ENCODE data around the gene NAB1.
"Not testable (repeated sequence)": the region's sequence is repeated elsewhere in the genome, so short reads cannot be mapped to it uniquely, and the experiment has no call there.

The NAB1 gene

DNA sequence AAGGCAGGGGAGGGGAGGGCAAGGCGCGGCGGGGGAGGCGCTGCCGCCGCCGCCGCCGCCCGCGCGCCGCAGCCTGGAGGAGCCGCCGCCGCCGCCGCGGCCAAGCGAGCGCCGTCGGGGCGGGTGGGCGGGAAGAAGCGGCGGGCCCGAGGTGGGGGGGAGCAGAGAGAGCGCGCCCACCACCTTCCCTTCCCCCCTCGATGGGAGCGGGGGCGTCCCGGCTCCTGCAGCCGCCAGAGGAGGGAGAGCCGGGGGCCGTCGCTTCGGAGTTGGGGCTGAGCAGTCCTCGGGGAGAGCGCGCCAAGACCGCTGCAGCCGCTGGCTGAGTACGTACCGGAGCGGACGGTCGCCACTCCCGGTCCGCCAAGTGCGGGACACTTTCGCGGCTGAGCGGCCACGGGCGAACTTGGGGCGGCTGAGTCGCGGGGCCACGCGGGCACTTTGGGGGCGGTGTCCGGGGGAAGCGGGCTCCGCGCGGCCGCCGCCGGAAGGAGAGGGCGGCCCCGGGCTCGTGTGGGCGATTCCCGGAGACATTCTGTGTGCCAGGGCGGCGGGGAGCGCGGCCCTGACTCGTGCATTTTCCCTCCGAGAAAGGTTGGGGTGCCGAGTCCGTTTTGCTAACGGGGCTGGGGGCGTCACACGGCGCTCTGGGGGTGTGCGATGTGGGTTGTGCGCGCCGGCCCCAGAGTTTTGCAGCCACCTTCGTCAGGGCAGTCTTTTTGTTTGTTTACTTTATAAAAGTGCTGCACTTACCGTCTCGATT is at the start of gene NAB1:
TSS of gene NAB1 (plus strand) at position 49 of the 763 bp plus-strand sequence. CDS start 10,094 bp downstream, outside the sequence.
- Mint-ChIP-seq H3K27ac (peak within 1 kb of the TSS; percentile 90), H3K4me3 (peak within 1 kb of the TSS; percentile 96), H3K27me3 (ENCODE audit: low read depth) (no peaks in the 10 kb centered on the region), H3K9me3 (no peaks in the 10 kb centered on the region), H3K4me1 (ENCODE audit: low read depth) (peaks cover 28% of the 10 kb centered on the region), H3K36me3 (ENCODE audit: low read depth) (peaks cover 4% of the 10 kb centered on the region)

DNA sequence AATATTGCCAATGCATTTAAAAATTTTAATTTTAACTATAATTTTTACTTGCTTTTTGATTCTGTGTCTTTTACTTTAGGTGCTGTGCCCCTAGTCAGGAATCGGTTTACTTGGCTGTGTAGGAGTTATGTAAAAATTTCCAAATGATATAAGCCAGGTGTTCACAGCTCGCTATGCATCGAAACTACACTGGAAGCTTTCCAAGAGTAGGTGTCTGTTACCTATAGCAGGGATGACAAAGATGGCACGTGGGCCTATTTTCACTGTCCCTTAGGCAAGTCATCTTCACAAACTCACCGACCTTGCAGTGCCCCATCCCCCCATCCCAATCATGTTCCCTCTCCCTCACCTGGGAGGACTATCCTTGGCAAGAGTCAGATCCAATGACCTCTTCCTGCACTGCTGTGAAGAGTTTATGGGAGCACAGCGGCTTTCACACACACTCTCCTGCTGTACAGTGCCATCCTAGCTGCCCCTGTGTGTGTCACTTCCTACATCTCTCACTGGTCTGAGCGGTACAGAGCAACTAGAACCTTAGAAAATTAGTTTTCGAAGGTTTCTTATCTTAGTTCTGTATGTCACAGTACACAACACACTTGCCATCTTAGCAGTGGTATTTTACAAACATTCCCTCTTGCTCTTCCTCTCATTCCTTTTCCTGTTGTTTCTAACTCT is 49.2 kb upstream of the NAB1 start:
- no peak overlapping the region for H3K4me3 Mint-ChIP-seq
- H3K27me3 Mint-ChIP-seq (ENCODE audit: low read depth), result no peaks in the 10 kb centered on the region
- no peaks in the 10 kb centered on the region for H3K36me3 Mint-ChIP-seq (ENCODE audit: low read depth)
- H3K4me1 Mint-ChIP-seq (ENCODE audit: low read depth), result peaks cover 4% of the 10 kb centered on the region
- no peak overlapping the region for H3K27ac Mint-ChIP-seq
- peaks cover 4% of the 10 kb centered on the region for H3K9me3 Mint-ChIP-seq

- no peaks in the 10 kb centered on the region for H3K36me3 Mint-ChIP-seq (ENCODE audit: low read depth)
Observed at GRCh38 chr2:190600293-190601103, 48.4 kb upstream of the NAB1 start.

DNA sequence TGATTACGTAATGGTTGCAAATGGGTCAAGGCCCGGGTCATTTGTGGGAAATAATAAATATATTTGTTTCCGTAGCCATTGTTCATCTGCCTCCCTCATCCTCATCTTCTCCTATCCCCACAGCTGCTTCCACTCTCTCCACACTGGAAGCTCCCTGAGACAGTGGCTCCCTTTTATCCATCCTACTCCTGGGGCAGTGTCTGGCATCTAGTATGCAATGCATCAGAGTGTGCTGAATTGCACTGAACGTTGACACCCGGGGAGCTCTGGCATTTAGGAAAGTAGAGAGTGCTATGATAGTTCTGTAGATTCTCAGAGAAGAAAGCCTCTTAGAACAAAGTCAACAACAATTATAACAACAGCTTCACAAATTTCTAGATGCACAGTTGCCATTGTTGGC is 45.5 kb upstream of the NAB1 start:
- no peaks in the 10 kb centered on the region for H3K27me3 Mint-ChIP-seq (ENCODE audit: low read depth)
- no peak overlapping the region for H3K4me3 Mint-ChIP-seq
- no peak overlapping the region for H3K27ac Mint-ChIP-seq
- H3K9me3 Mint-ChIP-seq, result no peaks in the 10 kb centered on the region
- peaks cover 4% of the 10 kb centered on the region for H3K4me1 Mint-ChIP-seq (ENCODE audit: low read depth)
- no peaks in the 10 kb centered on the region for H3K36me3 Mint-ChIP-seq (ENCODE audit: low read depth)

More at GRCh38 chr2:190600293-190601103, 48.4 kb upstream of the NAB1 start:
- Mint-ChIP-seq H3K27ac (no peak overlapping the region), H3K27me3 (ENCODE audit: low read depth) (no peaks in the 10 kb centered on the region), H3K4me3 (no peak overlapping the region), H3K9me3 (no peaks in the 10 kb centered on the region), H3K4me1 (ENCODE audit: low read depth) (peaks cover 4% of the 10 kb centered on the region)

- Mint-ChIP-seq H3K9me3 (peaks cover 3% of the 10 kb centered on the region), H3K4me3 (no peak overlapping the region), H3K27ac (no peak overlapping the region), H3K27me3 (ENCODE audit: low read depth) (no peaks in the 10 kb centered on the region), H3K36me3 (ENCODE audit: low read depth) (no peaks in the 10 kb centered on the region), H3K4me1 (ENCODE audit: low read depth) (no peaks in the 10 kb centered on the region)
Observed at GRCh38 chr2:190607014-190607597, 41.8 kb upstream of the NAB1 start.

GRCh38 chr2:190607657-190608357 is 41.1 kb upstream of the NAB1 start:
- Mint-ChIP-seq H3K36me3 (ENCODE audit: low read depth) (no peaks in the 10 kb centered on the region), H3K27me3 (ENCODE audit: low read depth) (no peaks in the 10 kb centered on the region), H3K9me3 (peaks cover 3% of the 10 kb centered on the region), H3K4me3 (no peak overlapping the region), H3K4me1 (ENCODE audit: low read depth) (no peaks in the 10 kb centered on the region), H3K27ac (no peak overlapping the region)

DNA sequence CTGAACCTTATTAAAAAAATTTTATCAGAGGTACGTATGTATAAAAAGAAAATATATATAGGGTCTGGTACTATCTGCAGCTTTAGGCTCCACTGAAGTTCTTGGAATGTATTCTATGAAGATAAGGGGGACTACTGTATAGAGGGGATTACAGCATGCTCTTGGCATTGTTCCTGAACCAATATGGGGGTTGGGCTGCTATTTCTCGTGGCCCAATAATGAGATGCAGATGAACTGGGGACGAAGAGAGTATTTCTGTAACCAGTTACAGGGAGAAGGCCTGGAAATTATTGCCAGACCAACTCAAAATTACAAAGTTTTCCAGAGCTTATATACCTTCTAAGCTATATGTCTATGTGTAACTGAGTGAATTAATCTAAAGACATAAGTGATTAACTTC is 40.0 kb upstream of the NAB1 start:
- H3K36me3 Mint-ChIP-seq (ENCODE audit: low read depth); H3K4me1 Mint-ChIP-seq (ENCODE audit: low read depth); H3K4me3 Mint-ChIP-seq; H3K27ac Mint-ChIP-seq; H3K27me3 Mint-ChIP-seq (ENCODE audit: low read depth); H3K9me3 Mint-ChIP-seq: not testable (repeated sequence)

DNA sequence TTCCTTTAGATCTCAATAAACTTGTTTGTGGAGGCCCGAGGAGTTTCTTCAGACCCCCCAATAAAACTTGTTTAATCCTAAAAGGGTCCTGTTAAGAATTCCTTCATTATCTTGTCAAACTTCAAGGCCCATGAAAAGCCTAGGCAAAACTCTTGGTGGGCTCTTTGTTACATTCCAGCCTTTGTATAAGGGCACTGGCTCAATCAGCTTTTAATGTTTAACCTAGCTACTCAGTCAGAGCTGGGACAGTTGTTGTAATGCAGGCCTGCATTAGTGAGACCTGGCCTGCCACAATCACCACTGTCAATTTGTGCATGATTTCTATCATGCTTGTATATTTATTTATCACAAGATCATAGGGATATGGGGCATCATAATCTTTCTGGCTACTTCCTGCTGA is 39.5 kb upstream of the NAB1 start:
- H3K27me3 Mint-ChIP-seq (ENCODE audit: low read depth); H3K9me3 Mint-ChIP-seq; H3K36me3 Mint-ChIP-seq (ENCODE audit: low read depth); H3K4me3 Mint-ChIP-seq; H3K27ac Mint-ChIP-seq; H3K4me1 Mint-ChIP-seq (ENCODE audit: low read depth): not testable (repeated sequence)

DNA sequence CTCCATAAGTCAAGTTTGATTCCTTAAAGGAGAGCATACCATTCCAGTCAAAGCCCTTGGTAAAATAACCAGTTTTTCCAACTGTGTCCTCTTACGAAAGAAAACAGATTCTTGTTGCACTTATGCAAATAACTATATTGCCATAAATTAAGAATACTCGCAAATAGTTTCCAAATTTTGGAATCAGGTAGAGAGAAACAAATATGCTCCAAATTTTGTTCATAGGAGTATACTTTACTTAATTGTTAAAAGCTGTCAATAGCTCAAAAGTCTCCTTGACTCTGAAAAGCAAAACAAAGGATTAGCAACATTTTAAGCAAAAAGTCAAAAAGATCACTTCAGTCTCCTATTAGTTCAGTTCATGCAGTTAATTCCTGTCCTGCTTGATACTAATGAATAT is 38.4 kb upstream of the NAB1 start:
- not testable (repeated sequence) for H3K36me3 Mint-ChIP-seq (ENCODE audit: low read depth); H3K27me3 Mint-ChIP-seq (ENCODE audit: low read depth); H3K4me1 Mint-ChIP-seq (ENCODE audit: low read depth); H3K27ac Mint-ChIP-seq; H3K9me3 Mint-ChIP-seq; H3K4me3 Mint-ChIP-seq

GRCh38 chr2:190615555-190616200 is 33.2 kb upstream of the NAB1 start:
- H3K27me3 Mint-ChIP-seq (ENCODE audit: low read depth), result no peaks in the 10 kb centered on the region
- H3K27ac Mint-ChIP-seq, result no peak overlapping the region
- H3K4me1 Mint-ChIP-seq (ENCODE audit: low read depth), result no peaks in the 10 kb centered on the region
- no peaks in the 10 kb centered on the region for H3K9me3 Mint-ChIP-seq
- H3K4me3 Mint-ChIP-seq, result no peak overlapping the region
- no peaks in the 10 kb centered on the region for H3K36me3 Mint-ChIP-seq (ENCODE audit: low read depth)

DNA sequence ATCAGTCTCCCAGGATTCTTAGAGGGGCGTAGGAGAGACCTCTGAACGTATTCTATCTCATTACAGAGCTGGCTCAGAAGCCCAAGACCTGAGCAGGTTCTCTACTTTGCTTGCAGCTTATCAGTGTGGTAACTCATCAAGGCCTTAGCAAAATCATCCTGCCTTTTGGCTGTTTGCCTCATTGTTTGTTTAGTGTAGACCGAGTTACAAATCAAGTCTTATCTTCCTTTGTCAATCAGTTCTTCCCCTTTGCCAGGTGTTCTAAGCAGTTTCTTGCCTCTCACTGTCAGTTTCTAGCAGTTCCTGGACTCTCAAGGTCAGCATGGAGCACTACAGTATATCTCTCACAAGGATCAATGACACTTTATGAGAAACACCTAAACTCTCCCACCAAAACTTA is 30.9 kb upstream of the NAB1 start:
- Mint-ChIP-seq H3K4me1 (ENCODE audit: low read depth) (no peaks in the 10 kb centered on the region), H3K27me3 (ENCODE audit: low read depth) (no peaks in the 10 kb centered on the region), H3K36me3 (ENCODE audit: low read depth) (no peaks in the 10 kb centered on the region), H3K4me3 (no peak overlapping the region), H3K27ac (no peak overlapping the region), H3K9me3 (no peaks in the 10 kb centered on the region)

GRCh38 chr2:190625691-190626090 is 23.2 kb upstream of the NAB1 start:
- H3K27me3 Mint-ChIP-seq (ENCODE audit: low read depth), result peaks cover 11% of the 10 kb centered on the region
- peaks cover 5% of the 10 kb centered on the region for H3K9me3 Mint-ChIP-seq
- no peak overlapping the region for H3K27ac Mint-ChIP-seq
- peaks cover 10% of the 10 kb centered on the region for H3K4me1 Mint-ChIP-seq (ENCODE audit: low read depth)
- peaks cover 1% of the 10 kb centered on the region for H3K36me3 Mint-ChIP-seq (ENCODE audit: low read depth)
- no peak overlapping the region for H3K4me3 Mint-ChIP-seq

DNA sequence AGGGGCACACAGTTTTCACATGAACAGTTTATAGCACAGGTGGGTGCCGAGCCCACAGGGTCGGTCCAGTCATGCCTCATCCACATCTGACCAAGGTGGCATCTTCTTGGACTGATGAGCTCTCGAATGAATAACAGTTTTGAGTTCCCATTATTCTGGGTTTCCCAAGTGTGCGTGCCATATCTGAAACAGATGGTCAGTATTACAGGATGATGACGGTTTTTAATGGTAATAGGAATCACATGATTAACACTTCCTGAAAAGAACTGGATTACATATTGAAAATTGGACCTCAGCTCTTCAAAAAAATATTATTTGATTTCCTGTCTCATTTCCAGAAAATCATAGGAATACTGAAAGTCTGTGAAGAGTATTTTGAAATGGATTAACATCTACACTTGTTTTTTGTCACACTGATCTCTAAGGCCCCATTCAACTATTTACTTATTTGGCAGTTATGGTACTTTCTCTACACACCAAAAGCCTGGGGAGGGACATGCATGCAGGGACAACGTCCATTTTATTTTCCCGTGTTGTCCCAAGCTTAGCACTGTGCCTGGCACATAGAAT is 22.2 kb upstream of the NAB1 start:
- Mint-ChIP-seq H3K36me3 (ENCODE audit: low read depth) (peaks cover 1% of the 10 kb centered on the region), H3K27me3 (ENCODE audit: low read depth) (peaks cover 11% of the 10 kb centered on the region), H3K9me3 (peaks cover 5% of the 10 kb centered on the region), H3K4me1 (ENCODE audit: low read depth) (peaks cover 10% of the 10 kb centered on the region), H3K4me3 (no peak overlapping the region), H3K27ac (no peak overlapping the region)
